ENCODE results near the gene FYN.

Gene FYN

DNA sequence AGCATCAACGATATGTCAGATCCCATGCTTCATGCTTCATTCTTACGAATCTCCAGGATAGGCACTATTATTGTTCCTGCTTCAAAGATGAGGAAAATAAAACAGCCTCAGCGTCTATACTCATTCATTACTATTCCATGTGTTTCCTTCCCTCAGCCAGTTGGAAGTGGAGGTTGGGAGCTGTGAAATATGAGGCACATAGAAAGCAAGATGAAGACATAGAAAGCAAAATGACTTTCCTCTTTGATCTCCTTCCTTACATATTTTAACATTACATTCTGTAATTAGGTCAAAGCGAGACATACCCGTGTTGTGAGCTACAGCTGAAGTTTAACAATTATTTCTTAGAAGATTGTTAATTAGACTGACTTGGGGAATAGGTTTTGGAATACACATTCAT lies 125.4 kb downstream of the FYN start:
- no CpG with 5 or more reads among the region's 5 CpGs for WGBS, 2 experiments (ENCODE audit: insufficient coverage in 2 of 2)
- peaks cover 23% of the 10 kb centered on the region for H3K4me1 ChIP-seq (ENCODE audit: control insufficient read depth, insufficient read depth, low read length, poor library complexity, severe bottlenecking)
- H3K27ac ChIP-seq (ENCODE audit: low read depth, low read length, severe bottlenecking): no peak overlapping the region
- H3K9me3 ChIP-seq (ENCODE audit: control insufficient read depth, low read length): no peaks in the 10 kb centered on the region
- no peak overlapping the region for H3K4me3 ChIP-seq (ENCODE audit: extremely low read depth, insufficient read depth, low read length, poor library complexity, severe bottlenecking)
- H3K36me3 ChIP-seq (ENCODE audit: control insufficient read depth, insufficient read depth, low read length): peaks cover 36% of the 10 kb centered on the region

DNA sequence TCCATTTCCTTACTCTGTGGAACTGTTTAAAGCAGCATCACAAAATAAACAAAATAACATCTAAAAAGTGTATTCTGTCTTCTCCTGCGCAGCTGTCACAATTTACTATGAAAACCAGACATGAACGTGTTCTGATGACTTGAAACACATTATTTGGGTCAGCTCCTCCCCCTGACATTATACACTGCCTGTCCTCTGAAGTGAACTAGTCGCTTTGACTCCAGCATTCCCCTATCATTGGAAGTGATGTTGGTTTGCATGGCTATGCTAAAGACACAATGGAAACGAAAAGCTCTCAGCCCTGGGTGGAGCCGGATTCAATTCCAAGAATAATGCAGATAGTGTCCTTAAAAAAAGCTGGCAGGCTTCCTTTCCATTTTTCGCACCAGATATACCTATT lies 125.9 kb downstream of the FYN start:
- Histone ChIP-seq H3K36me3 (ENCODE audit: control insufficient read depth, insufficient read depth, low read length) (peaks cover 40% of the 10 kb centered on the region), H3K4me1 (ENCODE audit: control insufficient read depth, insufficient read depth, low read length, poor library complexity, severe bottlenecking) (peaks cover 23% of the 10 kb centered on the region), H3K9me3 (ENCODE audit: control insufficient read depth, low read length) (no peaks in the 10 kb centered on the region), H3K27ac (ENCODE audit: low read depth, low read length, severe bottlenecking) (no peak overlapping the region), H3K4me3 (ENCODE audit: extremely low read depth, insufficient read depth, low read length, poor library complexity, severe bottlenecking) (no peak overlapping the region)
- WGBS, 2 experiments (ENCODE audit: insufficient coverage in 2 of 2): 76 to 83% methylated on average over 4 to 6 of the region's 6 CpGs

DNA sequence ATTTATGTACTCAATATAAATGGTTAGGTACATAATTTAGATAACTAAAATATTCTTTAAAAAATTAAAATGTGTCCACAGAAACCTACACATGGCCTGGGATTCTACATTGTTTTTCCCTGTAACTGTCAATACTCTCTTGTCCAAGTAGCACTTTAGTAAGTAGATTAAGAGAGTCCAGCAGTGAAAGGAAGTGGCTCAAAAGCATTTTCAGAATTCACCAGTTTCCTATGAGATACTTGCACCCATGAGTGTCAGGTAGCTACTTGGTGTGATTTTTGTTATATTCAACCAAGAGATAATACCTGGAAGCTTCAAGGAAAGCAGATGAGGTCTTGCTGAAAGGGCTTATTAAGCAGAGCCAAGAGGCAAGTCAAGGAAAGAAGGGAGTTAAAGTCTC lies 126.3 kb downstream of the FYN start:
- H3K4me1 ChIP-seq (ENCODE audit: control insufficient read depth, insufficient read depth, low read length, poor library complexity, severe bottlenecking): peaks cover 23% of the 10 kb centered on the region
- peaks cover 43% of the 10 kb centered on the region for H3K36me3 ChIP-seq (ENCODE audit: control insufficient read depth, insufficient read depth, low read length)
- no peak overlapping the region for H3K27ac ChIP-seq (ENCODE audit: low read depth, low read length, severe bottlenecking)
- H3K4me3 ChIP-seq (ENCODE audit: extremely low read depth, insufficient read depth, low read length, poor library complexity, severe bottlenecking): no peak overlapping the region
- no peaks in the 10 kb centered on the region for H3K9me3 ChIP-seq (ENCODE audit: control insufficient read depth, low read length)

DNA sequence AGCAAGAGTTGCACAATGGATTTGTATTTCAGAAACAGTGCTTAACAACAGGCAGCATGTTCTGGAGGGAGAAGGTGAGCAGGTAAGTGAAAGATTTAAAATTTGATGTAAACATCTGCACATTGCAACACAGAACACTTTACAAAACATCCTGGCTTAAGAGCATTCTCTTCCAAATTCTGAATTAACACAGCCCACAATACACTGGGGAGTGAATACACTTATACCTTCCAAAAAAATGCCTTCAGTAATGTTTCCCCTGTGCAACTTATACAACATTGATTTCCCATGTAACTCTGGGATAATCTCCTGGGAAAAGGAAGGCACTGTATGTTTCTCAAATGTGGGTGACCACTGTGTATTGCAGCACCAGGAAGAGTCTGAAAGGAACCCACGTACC lies 127.6 kb downstream of the FYN start:
- peaks cover 57% of the 10 kb centered on the region for H3K36me3 ChIP-seq (ENCODE audit: control insufficient read depth, insufficient read depth, low read length)

DNA sequence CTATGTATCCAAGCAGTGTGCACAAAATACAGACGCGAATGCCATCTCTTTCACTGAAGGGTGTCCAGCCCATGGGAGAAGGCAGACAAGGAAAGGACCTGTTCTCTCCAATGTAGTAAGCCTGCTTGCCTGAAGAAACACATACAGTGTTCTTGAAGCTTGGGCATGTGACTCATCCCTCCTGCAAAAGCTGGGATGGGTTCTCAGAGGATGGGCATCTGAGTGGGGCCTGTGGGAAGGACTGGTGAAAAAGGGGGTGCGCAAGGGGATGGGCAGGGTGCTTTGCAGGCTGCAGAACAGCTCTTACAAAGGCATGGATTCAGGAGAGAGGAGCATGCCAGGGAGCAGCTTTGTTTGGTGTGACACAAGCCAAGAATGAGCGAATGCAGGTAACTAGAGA lies 128.1 kb downstream of the FYN start:
- 94 to 96% methylated on average over 4 of the region's 4 CpGs for whole genome bisulfite sequencing, 2 experiments (ENCODE audit: insufficient coverage in 2 of 2)
- Histone ChIP-seq H3K4me1 (ENCODE audit: control insufficient read depth, insufficient read depth, low read length, poor library complexity, severe bottlenecking) (peaks cover 10% of the 10 kb centered on the region), H3K27ac (ENCODE audit: low read depth, low read length, severe bottlenecking) (no peak overlapping the region), H3K9me3 (ENCODE audit: control insufficient read depth, low read length) (no peaks in the 10 kb centered on the region), H3K36me3 (ENCODE audit: control insufficient read depth, insufficient read depth, low read length) (peaks cover 60% of the 10 kb centered on the region), H3K4me3 (ENCODE audit: extremely low read depth, insufficient read depth, low read length, poor library complexity, severe bottlenecking) (no peak overlapping the region)

More for the DNA sequence above, 127.6 kb downstream of the FYN start:
- Histone ChIP-seq H3K27ac (ENCODE audit: low read depth, low read length, severe bottlenecking) (no peak overlapping the region), H3K4me3 (ENCODE audit: extremely low read depth, insufficient read depth, low read length, poor library complexity, severe bottlenecking) (no peak overlapping the region), H3K9me3 (ENCODE audit: control insufficient read depth, low read length) (no peaks in the 10 kb centered on the region), H3K4me1 (ENCODE audit: control insufficient read depth, insufficient read depth, low read length, poor library complexity, severe bottlenecking) (peaks cover 11% of the 10 kb centered on the region)
- 29 to 50% methylated on average over 1 of the region's 1 CpG for WGBS, 2 experiments (ENCODE audit: insufficient coverage in 2 of 2)

DNA sequence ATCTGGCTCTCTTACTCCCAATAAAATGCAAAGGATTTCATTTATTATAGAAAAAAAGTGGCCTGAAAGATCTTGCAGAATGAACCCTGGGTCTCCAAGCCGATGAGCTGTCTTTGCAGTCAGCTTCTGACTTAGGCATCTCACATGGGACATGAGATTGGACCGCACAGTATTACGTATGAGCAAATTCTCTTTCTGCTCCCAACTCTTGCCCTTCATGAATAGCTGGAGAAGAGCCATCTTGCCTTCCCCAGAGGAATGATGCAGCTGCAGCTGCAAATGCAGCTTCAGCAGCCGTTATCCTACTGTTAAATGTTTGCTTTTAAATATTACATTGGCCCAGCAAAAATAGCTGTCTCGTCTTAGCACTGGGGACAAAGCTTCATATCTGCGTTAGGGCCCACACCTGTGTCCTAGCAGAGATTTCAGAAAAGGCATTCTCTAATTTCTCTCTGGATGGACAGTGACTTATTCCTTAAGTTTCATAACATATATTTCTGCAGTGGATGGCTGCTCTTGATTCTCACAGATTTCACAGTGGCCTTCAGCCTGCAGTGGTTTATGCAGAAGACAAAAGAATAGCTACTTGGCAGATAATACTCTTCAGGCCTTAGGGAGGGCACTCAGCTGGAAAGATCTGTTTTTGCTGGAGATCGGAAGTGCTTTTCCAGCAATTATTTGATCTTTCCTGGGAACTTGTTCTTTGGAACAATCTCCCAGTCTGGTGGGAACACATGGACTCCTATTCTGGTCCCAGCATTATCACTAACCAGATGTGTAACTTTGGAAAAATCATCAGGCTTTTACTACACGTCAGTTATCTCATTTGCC lies 129.2 kb downstream of the FYN start:
- peaks cover 10% of the 10 kb centered on the region for H3K4me1 ChIP-seq (ENCODE audit: control insufficient read depth, insufficient read depth, low read length, poor library complexity, severe bottlenecking)
- no peak overlapping the region for H3K27ac ChIP-seq (ENCODE audit: low read depth, low read length, severe bottlenecking)
- 94 to 97% methylated on average over 7 of the region's 8 CpGs for WGBS, 2 experiments (ENCODE audit: insufficient coverage in 2 of 2)
- H3K36me3 ChIP-seq (ENCODE audit: control insufficient read depth, insufficient read depth, low read length): peaks cover 66% of the 10 kb centered on the region
- no peak overlapping the region for H3K4me3 ChIP-seq (ENCODE audit: extremely low read depth, insufficient read depth, low read length, poor library complexity, severe bottlenecking)
- no peaks in the 10 kb centered on the region for H3K9me3 ChIP-seq (ENCODE audit: control insufficient read depth, low read length)

DNA sequence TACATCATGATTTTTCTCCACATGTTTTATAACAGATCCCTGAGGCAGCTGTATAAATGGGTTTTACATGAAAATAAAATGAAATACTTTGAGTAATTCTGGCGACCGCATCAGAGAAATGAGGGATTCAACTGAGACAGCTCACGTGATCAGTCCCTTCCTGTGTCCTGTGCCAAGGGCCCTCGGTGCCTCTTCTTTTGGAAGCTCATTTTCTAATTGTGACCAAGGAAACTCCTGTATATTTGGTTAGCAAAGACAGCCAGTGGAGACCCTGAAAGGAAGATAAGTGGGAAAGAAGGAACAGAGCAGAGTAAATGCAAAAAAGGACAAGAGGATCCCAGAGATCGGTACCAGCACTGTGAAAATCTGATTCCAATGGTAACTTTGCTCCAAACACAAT lies 129.9 kb downstream of the FYN start:
- 93 to 100% methylated on average over 4 of the region's 5 CpGs for WGBS, 2 experiments (ENCODE audit: insufficient coverage in 2 of 2)
- H3K4me3 ChIP-seq (ENCODE audit: extremely low read depth, insufficient read depth, low read length, poor library complexity, severe bottlenecking): no peak overlapping the region
- H3K36me3 ChIP-seq (ENCODE audit: control insufficient read depth, insufficient read depth, low read length): peaks cover 65% of the 10 kb centered on the region
- H3K4me1 ChIP-seq (ENCODE audit: control insufficient read depth, insufficient read depth, low read length, poor library complexity, severe bottlenecking): peaks cover 16% of the 10 kb centered on the region
- no peaks in the 10 kb centered on the region for H3K9me3 ChIP-seq (ENCODE audit: control insufficient read depth, low read length)
- H3K27ac ChIP-seq (ENCODE audit: low read depth, low read length, severe bottlenecking): no peak overlapping the region

DNA sequence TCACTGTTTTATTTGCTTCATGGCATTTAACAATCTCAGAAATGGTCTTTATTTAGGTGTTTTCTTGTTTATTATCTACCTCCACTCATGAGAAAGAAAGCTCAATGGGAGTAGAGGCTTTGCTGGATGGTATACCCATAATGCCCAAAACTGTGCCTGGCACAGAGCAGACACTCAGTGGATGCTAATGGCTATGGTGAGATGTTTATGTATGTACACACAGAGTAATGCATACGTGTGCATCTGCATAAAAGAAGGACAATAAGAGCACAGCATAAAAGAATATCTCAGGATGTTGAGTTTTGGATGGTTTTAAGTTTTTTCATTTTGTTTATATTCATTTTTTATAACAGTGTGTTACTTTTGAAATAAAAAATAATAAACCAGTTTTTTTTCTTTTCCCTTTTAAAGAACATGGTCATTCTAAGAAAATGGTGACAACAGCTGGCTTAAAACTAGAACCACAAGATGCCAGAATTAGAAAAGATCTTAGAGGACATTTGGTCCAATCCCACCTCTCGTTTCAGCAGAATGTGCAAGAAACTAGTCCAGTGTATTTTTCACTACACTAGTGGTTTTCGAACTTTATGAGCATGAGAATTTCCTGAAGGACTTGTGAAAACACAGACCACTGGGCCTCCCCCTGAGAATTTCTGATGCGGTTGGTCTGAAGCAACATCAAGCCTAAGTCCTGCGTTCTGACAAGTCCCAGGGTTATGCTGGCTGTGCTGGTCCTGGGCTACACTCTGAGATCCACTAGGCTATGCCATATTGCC lies 131.9 kb downstream of the FYN start:
- Histone ChIP-seq H3K9me3 (ENCODE audit: control insufficient read depth, low read length) (no peaks in the 10 kb centered on the region), H3K4me3 (ENCODE audit: extremely low read depth, insufficient read depth, low read length, poor library complexity, severe bottlenecking) (no peak overlapping the region), H3K4me1 (ENCODE audit: control insufficient read depth, insufficient read depth, low read length, poor library complexity, severe bottlenecking) (peaks cover 28% of the 10 kb centered on the region), H3K27ac (ENCODE audit: low read depth, low read length, severe bottlenecking) (no peak overlapping the region), H3K36me3 (ENCODE audit: control insufficient read depth, insufficient read depth, low read length) (peaks cover 58% of the 10 kb centered on the region)
- 91 to 94% methylated on average over 5 of the region's 5 CpGs for whole genome bisulfite sequencing, 2 experiments (ENCODE audit: insufficient coverage in 2 of 2)

DNA sequence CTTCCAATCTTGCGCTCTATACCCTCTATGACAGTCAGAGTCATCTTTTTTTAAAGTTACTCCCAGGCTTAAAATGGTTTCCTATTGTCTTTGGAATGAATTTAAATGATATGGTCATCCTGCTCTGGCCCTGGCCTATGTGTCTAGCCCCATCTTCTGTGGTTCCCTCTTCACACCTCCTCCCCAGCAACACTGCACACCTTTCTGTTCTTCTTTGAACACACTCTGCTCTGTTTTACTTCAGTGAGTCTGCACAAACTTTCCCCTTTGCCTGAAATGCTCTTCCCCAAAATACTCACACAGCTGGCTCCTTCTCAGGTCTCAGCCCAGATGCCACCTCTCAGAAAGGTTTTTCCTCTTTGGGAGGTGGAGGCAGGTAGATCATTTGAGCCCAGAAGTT lies 132.7 kb downstream of the FYN start:
- no peak overlapping the region for H3K4me3 ChIP-seq (ENCODE audit: extremely low read depth, insufficient read depth, low read length, poor library complexity, severe bottlenecking)
- H3K36me3 ChIP-seq (ENCODE audit: control insufficient read depth, insufficient read depth, low read length): peaks cover 66% of the 10 kb centered on the region
- H3K9me3 ChIP-seq (ENCODE audit: control insufficient read depth, low read length): no peaks in the 10 kb centered on the region
- H3K4me1 ChIP-seq (ENCODE audit: control insufficient read depth, insufficient read depth, low read length, poor library complexity, severe bottlenecking): peaks cover 27% of the 10 kb centered on the region
- no peak overlapping the region for H3K27ac ChIP-seq (ENCODE audit: low read depth, low read length, severe bottlenecking)
- no CpG with 5 or more reads among the region's 1 CpG for WGBS, 2 experiments (ENCODE audit: insufficient coverage in 2 of 2)

DNA sequence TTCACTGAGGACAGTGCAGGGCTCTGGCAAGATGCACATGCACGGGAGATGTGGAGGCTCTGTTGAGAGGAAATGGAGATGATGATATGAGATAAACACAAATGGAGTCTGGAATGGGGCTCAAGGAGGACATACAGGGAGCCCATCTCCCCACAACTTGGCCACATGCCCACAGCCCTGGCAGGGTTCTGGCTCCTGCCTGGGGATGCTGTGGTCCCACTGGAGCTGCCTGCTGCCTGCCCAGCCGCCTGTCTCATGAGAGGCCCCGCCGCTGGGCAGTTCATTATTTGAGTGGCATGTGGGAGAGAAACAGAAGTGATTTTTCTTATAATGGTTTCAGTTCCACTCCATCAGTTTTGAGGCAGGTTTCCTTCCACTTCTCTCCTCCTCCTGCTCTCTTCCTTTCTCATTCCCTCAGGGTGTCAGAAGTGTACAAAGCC lies 134.0 kb downstream of the FYN start:
- H3K4me3 ChIP-seq (ENCODE audit: extremely low read depth, insufficient read depth, low read length, poor library complexity, severe bottlenecking): no peak overlapping the region
- H3K36me3 ChIP-seq (ENCODE audit: control insufficient read depth, insufficient read depth, low read length): peaks cover 73% of the 10 kb centered on the region
- H3K4me1 ChIP-seq (ENCODE audit: control insufficient read depth, insufficient read depth, low read length, poor library complexity, severe bottlenecking): peaks cover 20% of the 10 kb centered on the region
- H3K9me3 ChIP-seq (ENCODE audit: control insufficient read depth, low read length): no peaks in the 10 kb centered on the region
- H3K27ac ChIP-seq (ENCODE audit: low read depth, low read length, severe bottlenecking): no peak overlapping the region
- WGBS, 2 experiments (ENCODE audit: insufficient coverage in 2 of 2): 100% methylated on average over 1 of the region's 4 CpGs; no CpG with 5 or more reads in 1 of the 2 experiments

DNA sequence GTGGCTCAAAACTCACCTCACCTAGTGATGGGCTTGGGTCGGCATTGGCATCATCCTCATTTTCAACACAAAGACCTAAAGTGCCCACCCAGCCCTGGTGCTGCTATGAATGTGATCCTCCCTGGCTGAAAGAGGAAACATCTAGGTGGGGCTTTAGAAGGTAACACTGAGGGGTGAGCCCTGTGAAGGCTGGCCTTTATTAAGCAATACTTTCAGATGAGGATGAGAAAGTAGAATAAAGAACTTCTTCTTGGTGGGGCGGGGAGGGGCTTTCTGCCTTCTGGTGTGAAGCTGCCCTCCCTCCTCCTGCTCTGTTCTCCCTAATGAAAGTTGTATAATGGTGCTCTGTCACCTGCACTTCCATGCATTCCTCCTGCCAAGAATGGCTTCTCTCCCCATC lies 134.6 kb downstream of the FYN start:
- WGBS, 2 experiments (ENCODE audit: insufficient coverage in 2 of 2): no CpG with 5 or more reads among the region's 2 CpGs
- Histone ChIP-seq H3K4me3 (ENCODE audit: extremely low read depth, insufficient read depth, low read length, poor library complexity, severe bottlenecking) (no peak overlapping the region), H3K9me3 (ENCODE audit: control insufficient read depth, low read length) (peaks cover 3% of the 10 kb centered on the region), H3K4me1 (ENCODE audit: control insufficient read depth, insufficient read depth, low read length, poor library complexity, severe bottlenecking) (peaks cover 20% of the 10 kb centered on the region), H3K36me3 (ENCODE audit: control insufficient read depth, insufficient read depth, low read length) (peaks cover 76% of the 10 kb centered on the region), H3K27ac (ENCODE audit: low read depth, low read length, severe bottlenecking) (no peak overlapping the region)
